CD4-positive, alpha-beta T cell treated with Interleukin-15 for 4 hours (primary cell): Measurements from ENCODE around the gene RNASE1.

Experiments used
- DNase-seq: peaks from one replicate; pipeline ENCODE4 v3.0.0-alpha.2; 2020; ENCODE audit warnings: low spot score

The RNASE1 gene

GRCh38 chr14:20807304-20808161 lies 4.9 kb upstream of the RNASE1 start:
- no peak for DNase-seq

- DNase-seq, result no peak
Observed at GRCh38 chr14:20805485-20805884, 2.8 kb upstream of the RNASE1 start.

- no peak for DNase-seq
Observed at GRCh38 chr14:20803223-20803622, 579 bp upstream of the RNASE1 start.

- DNase-seq, result no peak
Observed at GRCh38 chr14:20801726-20802125, 918 bp downstream of the RNASE1 start.

GRCh38 chr14:20799892-20800544 lies 2.6 kb downstream of the RNASE1 start:
- DNase-seq, result no peak

GRCh38 chr14:20799456-20799891 lies 3.2 kb downstream of the RNASE1 start:
- DNase-seq, result no peak

GRCh38 chr14:20798932-20799331 lies 3.7 kb downstream of the RNASE1 start:
- DNase-seq, result no peak

GRCh38 chr14:20798318-20798717 lies 4.3 kb downstream of the RNASE1 start:
- no peak for DNase-seq

GRCh38 chr14:20797164-20797563 lies 5.5 kb downstream of the RNASE1 start:
- DNase-seq, result no peak

GRCh38 chr14:20794644-20795369 lies 7.8 kb downstream of the RNASE1 start:
- no peak for DNase-seq

- no peak for DNase-seq
Observed at GRCh38 chr14:20792556-20792955, 10.1 kb downstream of the RNASE1 start.

- no peak for DNase-seq
Observed at GRCh38 chr14:20791597-20791996, 11.0 kb downstream of the RNASE1 start.

GRCh38 chr14:20791187-20791586 lies 11.5 kb downstream of the RNASE1 start:
- DNase-seq, result no peak

GRCh38 chr14:20790464-20791116 lies 12.1 kb downstream of the RNASE1 start:
- DNase-seq, result no peak

GRCh38 chr14:20789230-20789813 lies 13.3 kb downstream of the RNASE1 start:
- no peak for DNase-seq

GRCh38 chr14:20787025-20787424 lies 15.6 kb downstream of the RNASE1 start:
- no peak for DNase-seq

- DNase-seq, result peak; percentile 35
Observed at GRCh38 chr14:20782280-20782890, 20.3 kb downstream of the RNASE1 start.

GRCh38 chr14:20781803-20782202 lies 20.8 kb downstream of the RNASE1 start:
- no peak for DNase-seq

- no peak for DNase-seq
Observed at GRCh38 chr14:20775901-20776300, 26.7 kb downstream of the RNASE1 start.

- no peak for DNase-seq
Observed at GRCh38 chr14:20775043-20775442, 27.6 kb downstream of the RNASE1 start.

GRCh38 chr14:20774258-20774824 lies 28.3 kb downstream of the RNASE1 start:
- no peak for DNase-seq
